HL-60 (cell line): ENCODE data around the gene GORASP1.

Source experiments
- DNase-seq, 2 experiments: peaks; one replicate each; pipeline ENCODE4 v3.0.0-alpha.2; 2010 to 2020; ENCODE audit warnings: low read depth in 1 of 2, low spot score in 1 of 2
- H3K27ac ChIP-seq: fragments of 250-450 bp; sonication (Bioruptor Pico); replicated peaks from 2 replicates; pipeline ENCODE4 v1.5.1; 2020; ENCODE audit warnings: mild to moderate bottlenecking, moderate library complexity
- H3K27me3 ChIP-seq: fragments of 250-450 bp; sonication (Bioruptor Pico); 2 replicates; pipeline ENCODE4 v1.5.1; 2021; ENCODE audit warnings: mild to moderate bottlenecking, moderate library complexity; ENCODE audit not compliant: insufficient read depth, poor library complexity, severe bottlenecking
- H3K4me3 ChIP-seq: replicated peaks from 2 replicates; pipeline ENCODE4 v1.5.1; 2011; ENCODE audit warnings: mild to moderate bottlenecking, control low read depth, low read length; ENCODE audit not compliant: insufficient read depth
- CTCF ChIP-seq: IDR thresholded peaks from one replicate; pipeline ENCODE4 v1.5.1; 2011; ENCODE audit warnings: low read length, control low read depth, inconsistent platforms; ENCODE audit not compliant: insufficient read depth
- GABPA ChIP-seq: IDR thresholded peaks from 2 replicates; pipeline ENCODE4 v1.6.1; 2012; ENCODE audit warnings: low read depth
- POLR2AphosphoS5 ChIP-seq: IDR thresholded peaks from 2 replicates; pipeline ENCODE4 v1.6.1; 2012; ENCODE audit warnings: low read depth
- REST ChIP-seq: IDR thresholded peaks from 2 replicates; pipeline ENCODE4 v1.6.1; 2012; ENCODE audit warnings: low read depth; ENCODE audit not compliant: insufficient replicate concordance
- SPI1 ChIP-seq: IDR thresholded peaks from 2 replicates; pipeline ENCODE4 v1.6.1; 2012; ENCODE audit warnings: low read depth, mild to moderate bottlenecking, borderline replicate concordance

GORASP1 gene

GRCh38 chr3:39142067-39142466 is 34.6 kb upstream of the GORASP1 start:
- no peak overlapping the region for H3K27ac ChIP-seq
- no peak overlapping the region for H3K4me3 ChIP-seq
- DNase-seq = no peak
- TF ChIP-seq GABPA (no peak), POLR2AphosphoS5 (no peak), REST (no peak), CTCF (no peak), SPI1 (no peak)
- H3K27me3 ChIP-seq = no peaks in the 10 kb centered on the region

- Histone ChIP-seq H3K27me3 (no peaks in the 10 kb centered on the region), H3K27ac (no peak overlapping the region), H3K4me3 (no peak overlapping the region)
- TF ChIP-seq SPI1 (no peak), POLR2AphosphoS5 (no peak), REST (no peak), GABPA (no peak), CTCF (no peak)
- no peak for DNase-seq
Observed at GRCh38 chr3:39141171-39141995, 34.0 kb upstream of the GORASP1 start.

GRCh38 chr3:39140341-39140971 is 33.0 kb upstream of the GORASP1 start:
- Histone ChIP-seq H3K4me3 (no peak overlapping the region), H3K27me3 (no peaks in the 10 kb centered on the region), H3K27ac (no peak overlapping the region)
- no peak for TF ChIP-seq POLR2AphosphoS5
- no peak for TF ChIP-seq CTCF
- TF ChIP-seq SPI1 = no peak
- TF ChIP-seq GABPA = no peak
- DNase-seq = no peak
